Liver (tissue), 9 donors: ENCODE data around the gene WAPL. TPM values are rescaled to one million over a fixed set of nuclear protein-coding genes. Genes with fewer than 3 reads are reported as not detected.

ENCODE experiments used
- DNase-seq: peaks from one replicate; pipeline ENCODE4 v3.0.0-alpha.2; 2017; ENCODE audit warnings: low spot score
- H3K27ac ChIP-seq, 2 donors: one replicate each; pipeline ENCODE4 v1.7.0; 2013; ENCODE audit warnings: inconsistent platforms in 2 of 2, low read length in 2 of 2, control low read depth in 1 of 2, low read depth in 1 of 2, mild to moderate bottlenecking in 1 of 2
- H3K27me3 ChIP-seq, 4 donors: one replicate each; pipeline versions ENCODE4 v1.6.1 to v1.7.0; 2013; ENCODE audit warnings: low read length in 3 of 4, inconsistent platforms in 1 of 4, mild to moderate bottlenecking in 1 of 4, moderate library complexity in 1 of 4; ENCODE audit not compliant: control insufficient read depth in 4 of 4, insufficient read depth in 4 of 4
- H3K36me3 ChIP-seq, 4 donors: one replicate each; pipeline versions ENCODE4 v1.6.1 to v1.7.0; 2013; ENCODE audit warnings: low read length in 3 of 4, mild to moderate bottlenecking in 3 of 4, low read depth in 1 of 4, moderate library complexity in 1 of 4; ENCODE audit not compliant: control insufficient read depth in 4 of 4, insufficient read depth in 3 of 4
- H3K4me1 ChIP-seq, 4 donors: one replicate each; pipeline versions ENCODE4 v1.6.1 to v1.7.0; 2013; ENCODE audit warnings: low read length in 3 of 4, mild to moderate bottlenecking in 3 of 4, moderate library complexity in 1 of 4; ENCODE audit not compliant: control insufficient read depth in 4 of 4, insufficient read depth in 4 of 4
- H3K4me3 ChIP-seq, 3 donors: one replicate each; pipeline versions ENCODE4 v1.6.1 to v1.7.0; 2013; ENCODE audit warnings: low read length in 3 of 3, control low read depth in 1 of 3, low read depth in 1 of 3, mild to moderate bottlenecking in 1 of 3
- H3K9ac ChIP-seq, 2 donors: one replicate each; pipeline ENCODE4 v1.7.0; 2013; ENCODE audit warnings: low read length in 2 of 2, mild to moderate bottlenecking in 2 of 2, moderate library complexity in 2 of 2, control low read depth in 1 of 2, low read depth in 1 of 2
- H3K9me3 ChIP-seq, 4 donors: one replicate each; pipeline versions ENCODE4 v1.6.1 to v1.7.0; 2013; ENCODE audit warnings: low read length in 3 of 4; ENCODE audit not compliant: control insufficient read depth in 4 of 4
- ATF3 ChIP-seq: IDR thresholded peaks from 2 replicates; pipeline ENCODE4 v1.6.1; 2016; ENCODE audit warnings: antibody characterized with exemption
- CTCF ChIP-seq: fragments of 150-350 bp; IDR thresholded peaks from 2 replicates; pipeline ENCODE4 v1.5.1; 2017; ENCODE audit warnings: improper control_type of control experiment, low read depth, low read length; ENCODE audit not compliant: missing input control
- EGR1 ChIP-seq, 2 donors: IDR thresholded peaks; 2 replicates each; pipeline ENCODE4 v1.6.1; 2016 to 2018; ENCODE audit warnings: antibody characterized with exemption in 2 of 2, low read depth in 2 of 2
- FOXA1 ChIP-seq: IDR thresholded peaks from 2 replicates; pipeline ENCODE4 v1.6.1; 2016; ENCODE audit warnings: antibody characterized with exemption
- FOXA2 ChIP-seq: IDR thresholded peaks from 2 replicates; pipeline ENCODE4 v1.6.1; 2016; ENCODE audit warnings: antibody characterized with exemption
- GABPA ChIP-seq, 2 donors: IDR thresholded peaks in 1 of 2; conservative IDR thresholded peaks in 1 of 2; 2 replicates each; pipeline ENCODE4 v1.6.1; 2016; ENCODE audit warnings: antibody characterized with exemption in 2 of 2, mild to moderate bottlenecking in 1 of 2, moderate library complexity in 1 of 2
- HNF4A ChIP-seq, 2 donors: conservative IDR thresholded peaks; 2 replicates each; pipeline ENCODE4 v1.6.1; 2016; ENCODE audit warnings: antibody characterized with exemption in 2 of 2, mild to moderate bottlenecking in 2 of 2
- HNF4G ChIP-seq: IDR thresholded peaks from 2 replicates; pipeline ENCODE4 v1.6.1; 2016; ENCODE audit warnings: antibody characterized with exemption
- JUND ChIP-seq, 2 donors: IDR thresholded peaks; 2 replicates each; pipeline ENCODE4 v1.6.1; 2016; ENCODE audit warnings: antibody characterized with exemption in 2 of 2
- MAX ChIP-seq: IDR thresholded peaks from 2 replicates; pipeline ENCODE4 v1.6.1; 2016; ENCODE audit warnings: antibody characterized with exemption
- NR2F2 ChIP-seq: IDR thresholded peaks from 2 replicates; pipeline ENCODE4 v1.6.1; 2016; ENCODE audit warnings: antibody characterized with exemption
- RAD21 ChIP-seq, 2 donors: IDR thresholded peaks; 2 replicates each; pipeline ENCODE4 v1.6.1; 2016; ENCODE audit warnings: antibody characterized with exemption in 2 of 2, mild to moderate bottlenecking in 2 of 2
- REST ChIP-seq: IDR thresholded peaks from 2 replicates; pipeline ENCODE4 v1.6.1; 2016; ENCODE audit warnings: antibody characterized with exemption, mild to moderate bottlenecking
- RXRA ChIP-seq, 2 donors: IDR thresholded peaks; 2 replicates each; pipeline ENCODE4 v1.6.1; 2017 to 2018; ENCODE audit warnings: antibody characterized with exemption in 2 of 2, mild to moderate bottlenecking in 1 of 2
- SP1 ChIP-seq: IDR thresholded peaks from 2 replicates; pipeline ENCODE4 v1.6.1; 2018; ENCODE audit warnings: antibody characterized with exemption, mild to moderate bottlenecking
- TAF1 ChIP-seq: conservative IDR thresholded peaks from 2 replicates; pipeline ENCODE4 v1.6.1; 2016; ENCODE audit warnings: antibody characterized with exemption, mild to moderate bottlenecking
- YY1 ChIP-seq: IDR thresholded peaks from 2 replicates; pipeline ENCODE4 v1.6.1; 2016; ENCODE audit warnings: antibody characterized with exemption, mild to moderate bottlenecking
- ZBTB33 ChIP-seq: IDR thresholded peaks from 2 replicates; pipeline ENCODE4 v1.6.1; 2016; ENCODE audit warnings: antibody characterized with exemption
- WGBS: extraction: QIAGEN DNeasy Blood & Tissue Kit; methylation state at CpG from one replicate; pipeline ENCODE4 v1.1.7; 2013; 5-methylcytosine and 5-hydroxymethylcytosine counted together
- polyA plus RNA-seq, 2 donors: library from polyadenylated mRNA; stranded (reverse) in 1 of 2; unstranded in 1 of 2; fragments of 200-250 nt in 1 of 2; fragments of >200 nt in 1 of 2; fragmentation: Nextera tagmentation in 1 of 2; extraction: Ambion mirVana in 1 of 2; gene quantifications; one replicate each; pipeline versions ENCODE4 v1.2.1 to v1.2.3, GENCODE V29; 2013 to 2015
- total RNA-seq, 2 donors: library from RNA; depleted of rRNA; stranded (reverse); fragments of >200 nt; gene quantifications; one replicate each; pipeline ENCODE4 v1.2.3, GENCODE V29; 2014
- donor health status: healthy.
- donor health status: healthy.
- donor health status: healthy.
- donor health status: healthy.
- donor health status: healthy.

WAPL gene
- total and polyA plus RNA-seq, 4 donors, result 9.7 to 37.9 (median 24.0) TPM

- Histone ChIP-seq H3K27ac (no peak overlapping the region), H3K27me3 (no peaks in the 10 kb centered on the region), H3K9ac (no peak overlapping the region), H3K36me3 (peaks cover 7 to 26% (median 13%) of the 10 kb centered on the region in 4 donors), H3K4me1 (no peaks in the 10 kb centered on the region), H3K9me3 (no peaks in the 10 kb centered on the region), H3K4me3 (no peak overlapping the region)
- TF ChIP-seq YY1 (no peak), ZBTB33 (no peak), GABPA (IDR thresholded peaks at IDR 0.05 in 1 of 2, conservative IDR thresholded peaks at IDR 0.05 in 1 of 2) (no peak), TAF1 (no peak), CTCF (no peak), EGR1 (IDR thresholded peaks at IDR 0.05; ENCODE audit: low read depth in 2 of 2) (no peak), SP1 (no peak), REST (no peak), FOXA2 (no peak), FOXA1 (no peak), HNF4G (no peak), RAD21 (IDR thresholded peaks at IDR 0.05) (no peak), ATF3 (no peak), NR2F2 (no peak), MAX (no peak), RXRA (IDR thresholded peaks at IDR 0.05) (no peak)
- no peak for DNase-seq
- WGBS, result over 99% methylated on average over 8 of the region's 8 CpGs
Observed at GRCh38 chr10:86483664-86484063, 37.9 kb downstream of the WAPL start.

GRCh38 chr10:86481761-86482160 lies 39.8 kb downstream of the WAPL start:
- no peak overlapping the region for H3K27ac ChIP-seq
- H3K36me3 ChIP-seq, result peaks cover 7 to 14% (median 9%) of the 10 kb centered on the region in 4 donors
- H3K9ac ChIP-seq, result no peak overlapping the region
- no peak for DNase-seq
- WGBS, result 83% methylated on average over 1 of the region's 1 CpG
- H3K4me1 ChIP-seq, result peaks cover 0 to 4% (median 0%) of the 10 kb centered on the region in 4 donors
- H3K27me3 ChIP-seq, result no peaks in the 10 kb centered on the region
- no peaks in the 10 kb centered on the region for H3K9me3 ChIP-seq
- no peak overlapping the region for H3K4me3 ChIP-seq
- no peak for TF ChIP-seq ZBTB33
- TF ChIP-seq HNF4A (conservative IDR thresholded peaks at IDR 0.05), result no peak
- no peak for TF ChIP-seq MAX
- TF ChIP-seq SP1, result no peak
- no peak for TF ChIP-seq CTCF
- TF ChIP-seq ATF3, result no peak
- TF ChIP-seq GABPA (IDR thresholded peaks at IDR 0.05 in 1 of 2, conservative IDR thresholded peaks at IDR 0.05 in 1 of 2), result no peak
- no peak for TF ChIP-seq YY1
- no peak for TF ChIP-seq JUND (IDR thresholded peaks at IDR 0.05)
- TF ChIP-seq FOXA2, result no peak
- no peak for TF ChIP-seq RAD21 (IDR thresholded peaks at IDR 0.05)
- no peak for TF ChIP-seq EGR1 (IDR thresholded peaks at IDR 0.05; ENCODE audit: low read depth in 2 of 2)
- no peak for TF ChIP-seq RXRA (IDR thresholded peaks at IDR 0.05)
- TF ChIP-seq TAF1, result no peak
- TF ChIP-seq HNF4G, result no peak
- no peak for TF ChIP-seq FOXA1
